Frontal cortex (tissue), 4 donors: ENCODE data around the gene TRMT11. TPM values are rescaled to one million over a fixed set of nuclear protein-coding genes. Genes with fewer than 3 reads are reported as not detected.
"Not testable (repeated sequence)": the region's sequence is repeated elsewhere in the genome, so short reads cannot be mapped to it uniquely, and the experiment has no call there.

ENCODE experiments used
- DNase-seq, 2 donors: peaks; one replicate each; pipeline ENCODE4 v3.0.0; 2012; ENCODE audit warnings: low spot score in 2 of 2
- FAIRE-seq: peaks from 2 replicates; lab custom pipeline; 2012; peaks lifted over from hg19 to GRCh38; lab: Jason Lieb, UNC
- total RNA-seq: library from RNA; depleted of rRNA; stranded (reverse); fragments of >200 nt; gene quantifications from one replicate; pipeline ENCODE4 v1.2.3, GENCODE V29; 2014
- donor health status: control.
- donor health status: control.
- donor health status: control.

The TRMT11 gene
- total RNA-seq, 1 donor from 2014 or later, result 23.2 TPM

GRCh38 chr6:125954735-125955339 is 31.5 kb upstream of the TRMT11 start:
- no peak for FAIRE-seq

GRCh38 chr6:125955973-125956372 is 30.4 kb upstream of the TRMT11 start:
- DNase-seq (no peak), FAIRE-seq (no peak)

More at GRCh38 chr6:125954735-125955339, 31.5 kb upstream of the TRMT11 start:
- no peak for DNase-seq

GRCh38 chr6:125956506-125957390 is 29.6 kb upstream of the TRMT11 start, which contains the start of gene HINT3:
TSS of gene HINT3 (plus strand) at chr6:125956770. CDS start at chr6:125956978, 208 bp downstream.
- FAIRE-seq, result peak; percentile 80
- peak; percentile 87 to 92 for DNase-seq

- no peak for FAIRE-seq
- DNase-seq, result no peak
Measured at GRCh38 chr6:125957391-125957693, 29.0 kb upstream of the TRMT11 start.

GRCh38 chr6:125957845-125958244 is 28.5 kb upstream of the TRMT11 start:
- DNase-seq (no peak), FAIRE-seq (no peak)

GRCh38 chr6:125959041-125959440 is 27.3 kb upstream of the TRMT11 start:
- FAIRE-seq (no peak), DNase-seq (no peak)

- no peak for FAIRE-seq
- DNase-seq, result no peak
Measured at GRCh38 chr6:125961117-125961516, 25.2 kb upstream of the TRMT11 start.

GRCh38 chr6:125962900-125963497 is 23.3 kb upstream of the TRMT11 start:
- no peak for FAIRE-seq

GRCh38 chr6:125963817-125964216 is 22.5 kb upstream of the TRMT11 start:
- no peak for FAIRE-seq
- no peak for DNase-seq

More at GRCh38 chr6:125962900-125963497, 23.3 kb upstream of the TRMT11 start:
- DNase-seq, result no peak

- no peak for DNase-seq
- FAIRE-seq, result no peak
Measured at GRCh38 chr6:125966569-125966968, 19.8 kb upstream of the TRMT11 start.

- DNase-seq (no peak), FAIRE-seq (no peak)
Measured at GRCh38 chr6:125968493-125968892, 17.8 kb upstream of the TRMT11 start.

GRCh38 chr6:125970760-125971159 is 15.6 kb upstream of the TRMT11 start:
- no peak for FAIRE-seq
- no peak for DNase-seq

- FAIRE-seq, DNase-seq: not testable (repeated sequence)
Measured at GRCh38 chr6:125972478-125972877, 13.9 kb upstream of the TRMT11 start.

GRCh38 chr6:125974214-125974866 is 12.0 kb upstream of the TRMT11 start:
- peak; percentile 98 for FAIRE-seq
- DNase-seq, result peak in 1 of 2 donors; percentile 29

GRCh38 chr6:125979101-125979500 is 7.2 kb upstream of the TRMT11 start:
- FAIRE-seq, result no peak
- no peak for DNase-seq

GRCh38 chr6:125981571-125982185 is 4.7 kb upstream of the TRMT11 start:
- DNase-seq, result no peak
- no peak for FAIRE-seq

GRCh38 chr6:125983246-125983945 is 2.9 kb upstream of the TRMT11 start:
- FAIRE-seq, result no peak
- DNase-seq, result no peak

- DNase-seq (no peak), FAIRE-seq (no peak)
Measured at GRCh38 chr6:125984311-125984710, 2.0 kb upstream of the TRMT11 start.

GRCh38 chr6:125985522-125985921 is 818 bp upstream of the TRMT11 start:
- FAIRE-seq, result no peak
- DNase-seq, result no peak
